GM23248 (cell line): ENCODE measurements around the gene CPNE4. TPM values are rescaled to one million over a fixed set of nuclear protein-coding genes. Genes with fewer than 3 reads are reported as not detected.

Source experiments
- DNase-seq: peaks from one replicate; pipeline ENCODE4 v3.0.0-alpha.2; 2015
- H2AFZ ChIP-seq: fragments of 200-600 bp; sonication (generic); 2 replicates; pipeline ENCODE4 v1.6.1; 2016; ENCODE audit warnings: antibody characterized with exemption
- H3F3A ChIP-seq: fragments of 200-600 bp; sonication (generic); 2 replicates; pipeline ENCODE4 v1.6.1; 2016; ENCODE audit warnings: mild to moderate bottlenecking, antibody characterized with exemption, mixed run types; ENCODE audit not compliant: insufficient read depth
- H3K27ac ChIP-seq: fragments of 200-600 bp; sonication (generic); 2 replicates; pipeline ENCODE4 v1.5.1; 2016; ENCODE audit warnings: mild to moderate bottlenecking
- H3K27me3 ChIP-seq: fragments of 200-600 bp; sonication (generic); replicated peaks from 2 replicates; pipeline ENCODE4 v1.6.1; 2016; ENCODE audit warnings: mild to moderate bottlenecking; ENCODE audit not compliant: insufficient read depth
- H3K36me3 ChIP-seq: fragments of 200-600 bp; sonication (generic); 2 replicates; pipeline ENCODE4 v1.6.1; 2016; ENCODE audit warnings: low read depth, mild to moderate bottlenecking
- H3K4me1 ChIP-seq: fragments of 200-600 bp; sonication (generic); 2 replicates; pipeline ENCODE4 v1.6.1; 2016; ENCODE audit warnings: mild to moderate bottlenecking; ENCODE audit not compliant: insufficient read depth
- H3K4me2 ChIP-seq: fragments of 200-600 bp; sonication (generic); one replicate; pipeline ENCODE4 v1.6.1; 2016; ENCODE audit warnings: mild to moderate bottlenecking; ENCODE audit not compliant: unreplicated experiment
- H3K4me3 ChIP-seq: fragments of 200-600 bp; sonication (generic); 2 replicates; pipeline ENCODE4 v1.5.1; 2016; ENCODE audit warnings: mild to moderate bottlenecking
- H3K79me2 ChIP-seq: fragments of 200-600 bp; sonication (generic); 2 replicates; pipeline ENCODE4 v1.6.1; 2016; ENCODE audit warnings: mild to moderate bottlenecking; ENCODE audit not compliant: insufficient read depth
- H3K9ac ChIP-seq: fragments of 200-600 bp; sonication (generic); 2 replicates; pipeline ENCODE4 v1.6.1; 2016; ENCODE audit warnings: mild to moderate bottlenecking
- H3K9me2 ChIP-seq: fragments of 200-600 bp; sonication (generic); 2 replicates; pipeline ENCODE4 v1.6.1; 2016; ENCODE audit warnings: mixed run types, mild to moderate bottlenecking, moderate library complexity; ENCODE audit not compliant: insufficient read depth
- H3K9me3 ChIP-seq: fragments of 200-600 bp; sonication (generic); one replicate; pipeline ENCODE4 v1.6.1; 2017; ENCODE audit warnings: low read depth
- H4K20me1 ChIP-seq: fragments of 200-600 bp; sonication (generic); 2 replicates; pipeline ENCODE4 v1.6.0; 2016; ENCODE audit not compliant: insufficient read depth
- EZH2 ChIP-seq: fragments of 200-600 bp; sonication (generic); IDR thresholded peaks from 2 replicates; pipeline ENCODE4 v1.6.1; 2018; ENCODE audit warnings: antibody characterized with exemption, mild to moderate bottlenecking; ENCODE audit not compliant: insufficient read depth, poor library complexity, severe bottlenecking
- EZH2phosphoT487 ChIP-seq: fragments of 200-600 bp; sonication (generic); IDR thresholded peaks from 2 replicates; pipeline ENCODE4 v1.6.1; 2018; ENCODE audit warnings: antibody characterized with exemption, moderate library complexity, mild to moderate bottlenecking, low read depth; ENCODE audit not compliant: insufficient read depth
- WGBS, 2 experiments: methylation state at CpG; one replicate each; pipeline ENCODE4 v1.1.6; 2015 to 2017; ENCODE audit warnings: low lambda C conversion rate in 2 of 2, low coverage in 1 of 2; ENCODE audit errors: missing lambda C conversion rate in 2 of 2; 5-methylcytosine and 5-hydroxymethylcytosine counted together
- in situ Hi-C: fragments of 300-500 bp; cut with MboI; formaldehyde crosslinking; loops from 2 replicates; pipeline ENCODE4 v1.15.0; 2020
- polyA plus RNA-seq: library from polyadenylated mRNA; unstranded; fragments of >200 nt; fragmentation: Nextera tagmentation; extraction: Ambion mirVana; gene quantifications from 2 replicates; pipeline ENCODE4 v1.2.1, GENCODE V29; 2016
- total RNA-seq: library from RNA; depleted of rRNA; stranded (reverse); fragments of >200 nt; shearing (Covaris generic); gene quantifications from 2 replicates; pipeline ENCODE4 v1.2.3, GENCODE V29; 2014

Gene CPNE4
- total and polyA plus RNA-seq, 2 experiments from 2014 or later = 0.11 to 0.44 TPM

DNA sequence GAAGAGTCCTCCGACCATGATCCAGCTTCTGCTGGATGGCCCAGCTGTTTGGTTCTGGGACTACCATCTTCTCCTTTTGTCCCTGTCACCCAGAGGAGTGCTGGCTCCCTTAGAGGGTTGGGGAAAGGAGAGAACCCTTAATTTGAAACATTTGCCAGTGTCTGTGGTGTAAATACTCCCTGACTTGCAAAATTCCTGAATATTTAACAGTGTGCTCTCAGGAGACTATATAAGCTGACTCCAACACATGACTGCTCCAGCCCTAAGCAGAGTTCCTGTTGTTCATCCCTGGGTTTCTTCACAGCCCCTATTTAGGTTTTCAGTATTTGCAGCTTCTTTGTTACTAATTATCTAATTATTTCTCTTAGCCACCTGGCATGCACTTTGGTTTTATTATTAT is 133.1 kb downstream of the CPNE4 start:
- Histone ChIP-seq H3K4me3 (no peak overlapping the region), H3K4me2 (no peak overlapping the region), H3K4me1 (peaks cover 33% of the 10 kb centered on the region), H3K27ac (no peak overlapping the region), H3K9me3 (no peaks in the 10 kb centered on the region), H4K20me1 (no peaks in the 10 kb centered on the region), H3K9ac (no peak overlapping the region), H3K36me3 (no peaks in the 10 kb centered on the region), H3F3A (peaks cover 44% of the 10 kb centered on the region), H3K9me2 (no peaks in the 10 kb centered on the region), H2AFZ (0 out of 2 replicates have a peak overlapping the region, but pooled peaks have one; percentile 22), H3K79me2 (no peaks in the 10 kb centered on the region), H3K27me3 (no peaks in the 10 kb centered on the region)
- in situ Hi-C loops = no loop called here
- DNase-seq = peak; percentile 55
- TF ChIP-seq EZH2 (no peak), EZH2phosphoT487 (no peak)
- WGBS, 2 experiments = 0 to 33% methylated on average over 1 of the region's 1 CpG

GRCh38 chr3:131900891-131901290 is 133.9 kb downstream of the CPNE4 start:
- Histone ChIP-seq H3K4me2 (no peak overlapping the region), H3K9me2 (no peaks in the 10 kb centered on the region), H3K36me3 (no peaks in the 10 kb centered on the region), H3K4me1 (peaks cover 33% of the 10 kb centered on the region), H4K20me1 (no peaks in the 10 kb centered on the region), H3F3A (peaks cover 44% of the 10 kb centered on the region), H3K4me3 (no peak overlapping the region), H3K27ac (no peak overlapping the region), H3K27me3 (no peaks in the 10 kb centered on the region), H3K9me3 (no peaks in the 10 kb centered on the region), H2AFZ (no peak overlapping the region), H3K79me2 (no peaks in the 10 kb centered on the region), H3K9ac (no peak overlapping the region)
- in situ Hi-C loops = no loop called here
- 22 to 30% methylated on average over 1 of the region's 1 CpG for WGBS, 2 experiments
- TF ChIP-seq EZH2phosphoT487 (no peak), EZH2 (no peak)
- DNase-seq = no peak

GRCh38 chr3:131899021-131899420 is 135.8 kb downstream of the CPNE4 start:
- Histone ChIP-seq H3K9me2 (no peaks in the 10 kb centered on the region), H2AFZ (no peak overlapping the region), H3K9ac (no peak overlapping the region), H3F3A (peaks cover 27% of the 10 kb centered on the region), H3K27ac (no peak overlapping the region), H3K27me3 (no peaks in the 10 kb centered on the region), H3K4me3 (no peak overlapping the region), H3K79me2 (no peaks in the 10 kb centered on the region), H3K36me3 (no peaks in the 10 kb centered on the region), H3K9me3 (no peaks in the 10 kb centered on the region), H4K20me1 (no peaks in the 10 kb centered on the region), H3K4me2 (no peak overlapping the region), H3K4me1 (peaks cover 23% of the 10 kb centered on the region)
- no peak for DNase-seq
- TF ChIP-seq EZH2 (no peak), EZH2phosphoT487 (no peak)
- in situ Hi-C loops = no loop called here
- WGBS, 2 experiments = 76 to 79% methylated on average over 5 of the region's 5 CpGs

DNA sequence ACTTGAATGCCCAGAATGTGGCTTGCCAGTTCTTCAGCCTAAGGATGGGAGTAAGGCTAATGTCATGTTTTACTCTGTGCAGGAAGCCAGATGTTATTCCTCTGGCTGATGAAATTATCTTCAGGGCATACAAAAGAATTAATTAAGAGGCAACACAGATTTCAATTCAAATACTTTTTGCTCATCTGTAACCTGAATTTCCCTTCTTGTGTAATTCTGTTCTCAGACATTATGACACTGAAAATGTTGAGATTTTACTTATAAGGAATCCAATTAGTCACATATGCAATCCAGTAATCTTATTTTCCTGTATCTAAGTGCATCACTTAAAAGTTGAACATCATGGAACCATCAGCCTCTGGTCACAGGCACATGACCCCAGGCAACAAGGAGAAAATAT is 136.5 kb downstream of the CPNE4 start:
- in situ Hi-C loops = no loop called here

GRCh38 chr3:131896285-131896684 is 138.5 kb downstream of the CPNE4 start:
- Histone ChIP-seq H3K4me2 (no peak overlapping the region), H3K4me3 (no peak overlapping the region), H3K9ac (no peak overlapping the region), H3K27me3 (no peaks in the 10 kb centered on the region), H3K9me2 (no peaks in the 10 kb centered on the region), H3K27ac (no peak overlapping the region), H3K9me3 (no peaks in the 10 kb centered on the region), H3F3A (0 out of 2 replicates have a peak, but pooled peaks cover 4% of the 10 kb centered on the region), H2AFZ (no peak overlapping the region), H3K79me2 (no peaks in the 10 kb centered on the region), H3K36me3 (no peaks in the 10 kb centered on the region), H4K20me1 (no peaks in the 10 kb centered on the region), H3K4me1 (0 out of 2 replicates have a peak, but pooled peaks cover under 1% of the 10 kb centered on the region)
- 89 to 100% methylated on average over 1 of the region's 1 CpG for WGBS, 2 experiments
- DNase-seq = no peak
- TF ChIP-seq EZH2 (no peak), EZH2phosphoT487 (no peak)
- in situ Hi-C loops = no loop called here

More for the DNA sequence above, 136.5 kb downstream of the CPNE4 start:
- Histone ChIP-seq H3K79me2 (no peaks in the 10 kb centered on the region), H2AFZ (no peak overlapping the region), H3K27me3 (no peaks in the 10 kb centered on the region), H3K36me3 (no peaks in the 10 kb centered on the region), H4K20me1 (no peaks in the 10 kb centered on the region), H3K9me3 (no peaks in the 10 kb centered on the region), H3K9ac (no peak overlapping the region), H3K9me2 (no peaks in the 10 kb centered on the region), H3K27ac (no peak overlapping the region), H3F3A (peaks cover 20% of the 10 kb centered on the region), H3K4me2 (no peak overlapping the region), H3K4me3 (no peak overlapping the region), H3K4me1 (peaks cover 18% of the 10 kb centered on the region)
- TF ChIP-seq EZH2phosphoT487 = no peak
- TF ChIP-seq EZH2 = no peak
- no peak for DNase-seq
